ENCODE data around the gene ZNF778. TPM values are rescaled to one million over a fixed set of nuclear protein-coding genes. Genes with fewer than 3 reads are reported as not detected.
"Not testable (repeated sequence)": the region's sequence is repeated elsewhere in the genome, so short reads cannot be mapped to it uniquely, and the experiment has no call there.

ZNF778 gene
- polyA plus RNA-seq, 1 experiment, result 11.3 TPM

DNA sequence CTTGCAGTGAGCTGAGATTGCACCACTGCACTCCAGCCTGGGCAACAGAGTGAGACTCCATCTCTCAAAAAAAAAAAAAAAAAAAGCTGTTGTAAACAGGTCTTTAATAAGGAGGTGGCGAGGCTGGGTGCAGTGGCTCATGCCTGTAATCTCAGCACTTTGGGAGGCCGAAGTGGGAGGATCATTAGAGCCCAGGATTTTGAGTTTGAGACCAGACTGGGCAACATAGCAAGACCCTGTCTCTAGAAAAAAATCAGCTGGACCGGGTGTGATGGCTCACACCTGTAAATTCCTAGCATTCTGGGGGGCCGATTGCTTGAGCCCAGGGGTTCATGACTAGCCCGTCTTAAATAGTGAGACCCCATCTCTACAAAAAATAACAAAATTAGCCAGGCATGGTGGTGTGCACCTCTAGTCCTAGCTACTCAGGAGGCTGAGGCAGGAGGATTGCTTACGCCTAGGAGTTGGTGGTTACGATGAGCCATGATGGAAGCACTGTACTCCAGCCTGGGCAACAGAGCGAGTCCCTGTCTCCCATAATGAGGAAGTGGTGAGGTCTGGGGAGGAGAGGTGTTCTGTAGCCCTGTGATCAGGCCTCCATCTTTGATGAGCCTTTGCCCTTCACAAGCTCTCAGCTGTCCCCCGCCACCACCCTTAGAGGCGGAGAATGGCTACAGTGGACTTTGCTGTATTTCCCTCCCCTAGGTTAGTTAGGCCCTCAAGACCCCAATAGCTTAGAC lies 36.2 kb downstream of the ZNF778 start:
- peaks cover 29% of the 10 kb centered on the region for H3K9me3 ChIP-seq (ENCODE audit: control insufficient read depth, insufficient read depth, low read length)
- H3K4me3 ChIP-seq (ENCODE audit: low read depth, low read length), result no peak overlapping the region
- POLR2A ChIA-PET, result no interaction called here
- CTCF ChIA-PET, result interaction anchor here (1.4 kb wide), 1 partner anchor 35 kb away, joined by 3 read pairs; no protein-coding TSS in a partner anchor
- H3K27me3 ChIP-seq (ENCODE audit: control insufficient read depth, insufficient read depth, low read length), result peaks cover 2% of the 10 kb centered on the region
- no peak overlapping the region for H3K27ac ChIP-seq (ENCODE audit: low read depth, low read length)
- DNase-seq (ENCODE audit: low read depth, low spot score), result no peak
- TF ChIP-seq, protein P1, sequence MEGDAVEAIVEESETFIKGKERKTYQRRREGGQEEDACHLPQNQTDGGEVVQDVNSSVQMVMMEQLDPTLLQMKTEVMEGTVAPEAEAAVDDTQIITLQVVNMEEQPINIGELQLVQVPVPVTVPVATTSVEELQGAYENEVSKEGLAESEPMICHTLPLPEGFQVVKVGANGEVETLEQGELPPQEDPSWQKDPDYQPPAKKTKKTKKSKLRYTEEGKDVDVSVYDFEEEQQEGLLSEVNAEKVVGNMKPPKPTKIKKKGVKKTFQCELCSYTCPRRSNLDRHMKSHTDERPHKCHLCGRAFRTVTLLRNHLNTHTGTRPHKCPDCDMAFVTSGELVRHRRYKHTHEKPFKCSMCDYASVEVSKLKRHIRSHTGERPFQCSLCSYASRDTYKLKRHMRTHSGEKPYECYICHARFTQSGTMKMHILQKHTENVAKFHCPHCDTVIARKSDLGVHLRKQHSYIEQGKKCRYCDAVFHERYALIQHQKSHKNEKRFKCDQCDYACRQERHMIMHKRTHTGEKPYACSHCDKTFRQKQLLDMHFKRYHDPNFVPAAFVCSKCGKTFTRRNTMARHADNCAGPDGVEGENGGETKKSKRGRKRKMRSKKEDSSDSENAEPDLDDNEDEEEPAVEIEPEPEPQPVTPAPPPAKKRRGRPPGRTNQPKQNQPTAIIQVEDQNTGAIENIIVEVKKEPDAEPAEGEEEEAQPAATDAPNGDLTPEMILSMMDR (IDR thresholded peaks at IDR 0.05; ENCODE audit: low read depth, low read length), result no peak

DNA sequence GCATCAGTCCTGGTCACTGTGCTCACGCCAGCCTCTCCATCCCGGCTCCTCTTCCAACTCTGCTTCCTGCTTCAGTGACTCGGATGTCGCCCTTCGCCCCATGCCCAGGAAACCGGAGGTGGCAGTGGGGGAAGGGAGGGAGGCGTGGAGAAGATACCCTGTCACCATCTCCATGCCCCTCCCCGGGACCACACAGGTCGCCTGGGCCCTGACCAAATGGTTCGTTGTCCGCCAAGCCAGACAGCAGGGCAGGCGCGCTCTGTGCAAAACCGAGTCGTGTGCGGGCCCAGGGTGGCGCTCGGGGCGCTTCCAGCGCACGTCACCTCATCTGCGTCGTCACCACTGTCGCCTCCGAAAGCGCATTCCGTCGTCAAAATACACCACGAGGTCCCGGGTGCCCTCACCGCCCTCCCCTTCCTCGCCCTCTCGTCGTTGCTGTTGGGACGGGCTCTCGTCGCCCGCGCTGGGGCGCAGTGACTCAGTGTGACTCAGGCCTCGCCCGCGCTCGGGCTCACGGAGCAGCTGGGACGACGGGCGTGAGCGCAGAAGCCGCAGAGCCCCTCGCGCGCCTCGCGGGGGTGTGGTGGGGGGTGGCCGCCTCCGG lies 39.2 kb downstream of the ZNF778 start:
- Histone ChIP-seq H3K4me3 (ENCODE audit: low read depth, low read length) (peak overlapping the region; percentile 57), H3K27ac (ENCODE audit: low read depth, low read length) (no peak overlapping the region), H3K27me3 (ENCODE audit: control insufficient read depth, insufficient read depth, low read length) (peaks cover 2% of the 10 kb centered on the region), H3K9me3 (ENCODE audit: control insufficient read depth, insufficient read depth, low read length) (peaks cover 17% of the 10 kb centered on the region; the same call in 1 of the 2 replicates)
- DNase-seq (ENCODE audit: low read depth, low spot score), result no peak
- POLR2A ChIA-PET, result interaction anchor here (1.0 kb wide), 1 partner anchor 9 kb away, joined by 3 read pairs; no protein-coding TSS in a partner anchor
- TF ChIP-seq, protein P1 (IDR thresholded peaks at IDR 0.05; ENCODE audit: low read depth, low read length), result no peak
- CTCF ChIA-PET, result no interaction called here

DNA sequence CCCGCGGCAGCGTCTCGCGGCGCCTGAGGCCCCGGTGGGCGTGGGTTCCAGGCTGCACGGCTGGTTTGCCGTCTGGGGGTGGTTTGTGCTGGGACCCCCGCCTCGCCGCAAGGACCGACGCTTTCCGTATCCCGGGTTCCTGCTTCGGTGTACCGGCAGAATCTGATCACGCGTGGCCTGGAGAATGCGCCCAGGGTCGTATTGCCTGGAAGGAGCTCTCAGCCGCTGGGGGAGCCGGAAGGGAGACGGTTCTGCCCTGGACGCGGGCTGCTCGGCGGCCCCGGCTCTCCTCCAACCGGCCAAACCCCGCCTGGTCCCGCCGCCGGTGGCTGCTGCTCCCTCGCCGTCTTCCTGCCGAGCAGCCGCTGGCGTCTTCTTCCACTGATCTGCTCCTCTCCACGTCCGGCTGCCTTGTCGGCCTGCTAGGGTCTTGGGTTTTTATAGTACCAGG lies 39.8 kb downstream of the ZNF778 start:
- no peak for DNase-seq (ENCODE audit: low read depth, low spot score)
- no peak overlapping the region for H3K27ac ChIP-seq (ENCODE audit: low read depth, low read length)
- ChIA-PET POLR2A (interaction anchor here (1.0 kb wide), 1 partner anchor 10 kb away, joined by 3 read pairs; no protein-coding TSS in a partner anchor), CTCF (no interaction called here)
- peaks cover 2% of the 10 kb centered on the region for H3K27me3 ChIP-seq (ENCODE audit: control insufficient read depth, insufficient read depth, low read length)
- peak overlapping the region; percentile 57 for H3K4me3 ChIP-seq (ENCODE audit: low read depth, low read length)
- TF ChIP-seq, protein P1 (IDR thresholded peaks at IDR 0.05; ENCODE audit: low read depth, low read length), result no peak
- peaks cover 21% of the 10 kb centered on the region; the same call in 1 of the 2 replicates for H3K9me3 ChIP-seq (ENCODE audit: control insufficient read depth, insufficient read depth, low read length)

DNA sequence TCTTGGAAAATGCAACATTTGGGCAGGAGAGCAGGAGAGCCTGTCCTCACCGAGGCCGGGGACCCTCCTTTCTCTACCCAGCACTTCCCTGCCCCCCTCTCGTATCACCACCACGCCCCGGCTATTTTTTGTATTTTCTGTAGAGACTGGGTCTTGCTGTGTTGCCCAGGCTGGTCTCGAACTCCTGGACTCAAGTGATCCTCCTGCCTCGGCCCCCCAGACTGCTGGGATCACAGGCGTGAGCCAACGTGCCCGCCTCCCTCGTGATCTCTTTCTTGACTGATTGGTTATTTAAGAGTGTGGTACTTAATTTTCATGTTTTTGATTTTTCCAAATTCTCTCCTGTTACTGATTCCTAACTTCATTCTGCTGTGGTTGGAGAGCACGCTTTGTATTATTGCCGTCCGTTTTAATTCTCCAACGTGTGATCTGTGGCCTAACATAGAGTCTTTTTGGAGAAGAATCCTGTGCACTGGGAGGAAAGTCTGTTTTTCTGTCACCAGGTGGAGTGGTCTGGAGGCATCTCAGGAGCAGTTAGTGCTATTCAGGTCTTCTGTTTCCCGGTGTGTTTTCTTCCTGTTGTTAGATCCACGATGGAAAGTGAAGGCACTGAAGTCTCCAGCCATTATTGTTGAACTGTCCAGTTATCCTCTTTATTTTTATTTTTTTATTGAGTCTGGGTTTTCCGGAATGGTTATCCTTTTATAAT lies 40.4 kb downstream of the ZNF778 start:
- TF ChIP-seq, protein P1 (IDR thresholded peaks at IDR 0.05; ENCODE audit: low read depth, low read length), result no peak
- DNase-seq (ENCODE audit: low read depth, low spot score), result no peak
- Histone ChIP-seq H3K27ac (ENCODE audit: low read depth, low read length) (no peak overlapping the region), H3K27me3 (ENCODE audit: control insufficient read depth, insufficient read depth, low read length) (peaks cover 2% of the 10 kb centered on the region), H3K9me3 (ENCODE audit: control insufficient read depth, insufficient read depth, low read length) (peaks cover 27% of the 10 kb centered on the region), H3K4me3 (ENCODE audit: low read depth, low read length) (peak overlapping the region; percentile 57)
- ChIA-PET POLR2A (interaction anchor here (1.0 kb wide), 1 partner anchor 10 kb away, joined by 3 read pairs; no protein-coding TSS in a partner anchor), CTCF (no interaction called here)

DNA sequence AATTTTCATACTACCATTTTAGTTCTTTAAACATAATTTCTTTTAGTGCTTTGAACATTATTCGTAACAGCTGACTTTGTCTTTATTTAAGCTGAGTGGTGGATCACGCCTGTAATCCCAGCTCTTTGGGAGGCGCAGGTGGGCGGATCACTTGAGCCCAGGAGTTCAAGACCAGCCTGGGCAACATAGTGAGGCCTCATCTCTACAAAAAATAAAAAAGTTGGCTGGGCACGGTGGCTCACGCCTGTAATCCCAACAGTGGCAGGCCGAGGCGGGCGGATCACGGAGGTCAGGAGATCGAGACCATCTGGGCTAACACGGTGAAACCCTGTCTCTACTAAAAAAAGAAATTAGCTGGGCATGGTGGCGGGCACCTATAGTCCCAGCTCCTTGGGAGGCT lies 42.4 kb downstream of the ZNF778 start:
- DNase-seq (ENCODE audit: low read depth, low spot score); H3K27me3 ChIP-seq (ENCODE audit: control insufficient read depth, insufficient read depth, low read length); H3K4me3 ChIP-seq (ENCODE audit: low read depth, low read length); H3K27ac ChIP-seq (ENCODE audit: low read depth, low read length); CTCF ChIA-PET: not testable (repeated sequence)
- peaks cover 45% of the 10 kb centered on the region for H3K9me3 ChIP-seq (ENCODE audit: control insufficient read depth, insufficient read depth, low read length)
- POLR2A ChIA-PET, result interaction anchor here (0.7 kb wide), 1 partner anchor 8 kb away, joined by 4 read pairs; no protein-coding TSS in a partner anchor
